Stimulated activated memory B cell treated with anti-CD40 and anti-IgM and Interleukin-4, amounts not matched to agents 10 μg/mL and 1 μg/mL and 100 μg/mL, for 72 hours (primary cell): Measurements from ENCODE around the gene CSNK1G1.

Experiments used
- ATAC-seq: fragments of 150-1000 bp; cut with Tn5 transposase; 2 replicates; pipeline ENCODE4 v1.10.0; 2021
- H3K27ac Mint-ChIP-seq: one replicate; pipeline ENCODE4 v1.8.0; 2022; ENCODE audit warnings: mild to moderate bottlenecking, mixed read lengths
- H3K27me3 Mint-ChIP-seq: one replicate; pipeline ENCODE4 v1.8.0; 2022; ENCODE audit warnings: mixed read lengths
- H3K36me3 Mint-ChIP-seq: one replicate; pipeline ENCODE4 v1.8.0; 2022; ENCODE audit warnings: mixed read lengths
- H3K4me1 Mint-ChIP-seq: one replicate; pipeline ENCODE4 v1.8.0; 2022; ENCODE audit warnings: mixed read lengths
- H3K4me3 Mint-ChIP-seq: one replicate; pipeline ENCODE4 v1.8.0; 2022; ENCODE audit warnings: mild to moderate bottlenecking, moderate library complexity, mixed read lengths
- H3K9me3 Mint-ChIP-seq: one replicate; pipeline ENCODE4 v1.8.0; 2022; ENCODE audit warnings: mixed read lengths

CSNK1G1 gene

GRCh38 chr15:64117759-64118487 lies 238.1 kb downstream of the CSNK1G1 start:
- H3K27ac Mint-ChIP-seq, result no peak overlapping the region
- H3K36me3 Mint-ChIP-seq, result peaks cover 52% of the 10 kb centered on the region

More at GRCh38 chr15:64117759-64118487, 238.1 kb downstream of the CSNK1G1 start:
- no peak overlapping the region for H3K4me3 Mint-ChIP-seq
- no peaks in the 10 kb centered on the region for H3K27me3 Mint-ChIP-seq
- no peaks in the 10 kb centered on the region for H3K9me3 Mint-ChIP-seq
- H3K4me1 Mint-ChIP-seq, result peaks cover 9% of the 10 kb centered on the region
- ATAC-seq, result no peak
